Neural progenitor cell (in vitro differentiated cells): ENCODE data around the gene NR1H2.

ENCODE experiments used
- EZH2 ChIP-seq: fragments of 200-600 bp; sonication (generic); IDR thresholded peaks from 2 replicates; pipeline ENCODE4 v1.6.1; 2017; ENCODE audit warnings: antibody characterized with exemption, mild to moderate bottlenecking, moderate library complexity
- EZH2phosphoT487 ChIP-seq: fragments of 200-600 bp; sonication (generic); IDR thresholded peaks from 2 replicates; pipeline ENCODE4 v1.6.1; 2017; ENCODE audit warnings: antibody characterized with exemption
- TF ChIP-seq, protein P1 (sequence below): fragments of 200-600 bp; sonication (generic); IDR thresholded peaks from 2 replicates; pipeline ENCODE4 v1.5.1; 2017; ENCODE audit warnings: antibody characterized with exemption, mild to moderate bottlenecking

- no peak for TF ChIP-seq EZH2
- TF ChIP-seq, protein P1, sequence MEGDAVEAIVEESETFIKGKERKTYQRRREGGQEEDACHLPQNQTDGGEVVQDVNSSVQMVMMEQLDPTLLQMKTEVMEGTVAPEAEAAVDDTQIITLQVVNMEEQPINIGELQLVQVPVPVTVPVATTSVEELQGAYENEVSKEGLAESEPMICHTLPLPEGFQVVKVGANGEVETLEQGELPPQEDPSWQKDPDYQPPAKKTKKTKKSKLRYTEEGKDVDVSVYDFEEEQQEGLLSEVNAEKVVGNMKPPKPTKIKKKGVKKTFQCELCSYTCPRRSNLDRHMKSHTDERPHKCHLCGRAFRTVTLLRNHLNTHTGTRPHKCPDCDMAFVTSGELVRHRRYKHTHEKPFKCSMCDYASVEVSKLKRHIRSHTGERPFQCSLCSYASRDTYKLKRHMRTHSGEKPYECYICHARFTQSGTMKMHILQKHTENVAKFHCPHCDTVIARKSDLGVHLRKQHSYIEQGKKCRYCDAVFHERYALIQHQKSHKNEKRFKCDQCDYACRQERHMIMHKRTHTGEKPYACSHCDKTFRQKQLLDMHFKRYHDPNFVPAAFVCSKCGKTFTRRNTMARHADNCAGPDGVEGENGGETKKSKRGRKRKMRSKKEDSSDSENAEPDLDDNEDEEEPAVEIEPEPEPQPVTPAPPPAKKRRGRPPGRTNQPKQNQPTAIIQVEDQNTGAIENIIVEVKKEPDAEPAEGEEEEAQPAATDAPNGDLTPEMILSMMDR = no peak
- no peak for TF ChIP-seq EZH2phosphoT487
Measured at GRCh38 chr19:50362656-50363424, 13.4 kb upstream of the NR1H2 start.
